Spinal cord (tissue), 10 donors: Measurements from ENCODE around the gene FOXN3. TPM values are rescaled to one million over a fixed set of nuclear protein-coding genes. Genes with fewer than 3 reads are reported as not detected.
"Not testable (repeated sequence)": the region's sequence is repeated elsewhere in the genome, so short reads cannot be mapped to it uniquely, and the experiment has no call there.

ENCODE experiments used
- DNase-seq, 6 donors: peaks; one replicate each; pipeline versions ENCODE4 v3.0.0 to v3.0.0-alpha.2; 2013 to 2015; ENCODE audit warnings: low spot score in 6 of 6, low read depth in 4 of 6
- H3K27ac ChIP-seq: one replicate; pipeline ENCODE4 v1.5.1; 2013; ENCODE audit warnings: low read depth, low read length, control low read depth
- H3K27me3 ChIP-seq: one replicate; pipeline ENCODE4 v1.6.1; 2013; ENCODE audit warnings: low read length; ENCODE audit not compliant: control insufficient read depth, insufficient read depth
- H3K36me3 ChIP-seq: one replicate; pipeline ENCODE4 v1.6.1; 2013; ENCODE audit warnings: low read length; ENCODE audit not compliant: control insufficient read depth, insufficient read depth
- H3K4me1 ChIP-seq: one replicate; pipeline ENCODE4 v1.6.1; 2013; ENCODE audit warnings: low read length; ENCODE audit not compliant: control insufficient read depth, insufficient read depth
- H3K4me3 ChIP-seq: one replicate; pipeline ENCODE4 v1.5.1; 2013; ENCODE audit warnings: low read depth, low read length, control low read depth
- H3K9me3 ChIP-seq: one replicate; pipeline ENCODE4 v1.6.1; 2013; ENCODE audit warnings: low read length; ENCODE audit not compliant: control insufficient read depth, insufficient read depth
- WGBS: methylation state at CpG from one replicate; pipeline ENCODE4 v1.1.5; 2013; ENCODE audit warnings: missing lambda C conversion rate; ENCODE audit not compliant: insufficient coverage; 5-methylcytosine and 5-hydroxymethylcytosine counted together
- polyA plus RNA-seq, 2 donors: library from polyadenylated mRNA; unstranded; fragments of 120-200 nt; gene quantifications; one replicate each; pipeline ENCODE4 v1.2.1, GENCODE V29; 2013; ENCODE audit not compliant: insufficient read length in 2 of 2
- total RNA-seq, 2 donors: library from RNA; depleted of rRNA in 1 of 2; stranded (reverse); fragments of 120-200 nt in 1 of 2; fragments of >200 nt in 1 of 2; gene quantifications; one replicate each; pipeline versions ENCODE4 v1.2.3 to v1.2.4, GENCODE V29; 2013 to 2014
- donor health status: healthy.

The FOXN3 gene
- total and polyA plus RNA-seq, 4 donors, result 37.8 to 56.8 (median 46.8) TPM

- Histone ChIP-seq H3K9me3 (no peaks in the 10 kb centered on the region), H3K27me3 (no peaks in the 10 kb centered on the region), H3K27ac (peak overlapping the region; percentile 89), H3K36me3 (no peaks in the 10 kb centered on the region), H3K4me3 (no peak overlapping the region), H3K4me1 (peaks cover 51% of the 10 kb centered on the region)
- DNase-seq, result peak in 2 of 6 donors; percentile 70 to 77
- 63% methylated on average over 7 of the region's 16 CpGs for WGBS
These were observed 111.9 kb downstream of the FOXN3 start for GRCh38 chr14:89304972-89305703.

GRCh38 chr14:89304561-89304960, 112.5 kb downstream of the FOXN3 start:
- Histone ChIP-seq H3K9me3 (no peaks in the 10 kb centered on the region), H3K36me3 (no peaks in the 10 kb centered on the region), H3K4me1 (peaks cover 45% of the 10 kb centered on the region), H3K4me3 (no peak overlapping the region), H3K27ac (peak overlapping the region; percentile 89), H3K27me3 (no peaks in the 10 kb centered on the region)
- WGBS, result 50% methylated on average over 2 of the region's 6 CpGs
- no peak for DNase-seq

- no peaks in the 10 kb centered on the region for H3K36me3 ChIP-seq
- WGBS, result 11% methylated on average over 11 of the region's 14 CpGs
- H3K4me3 ChIP-seq, result no peak overlapping the region
- H3K4me1 ChIP-seq, result peaks cover 37% of the 10 kb centered on the region
- H3K9me3 ChIP-seq, result no peaks in the 10 kb centered on the region
- H3K27ac ChIP-seq, result peak overlapping the region; percentile 89
- no peaks in the 10 kb centered on the region for H3K27me3 ChIP-seq
- peak in 5 of 6 donors; percentile 32 to 83 (median 72) for DNase-seq
These were observed 113.3 kb downstream of the FOXN3 start for GRCh38 chr14:89303456-89304435.

- WGBS, result 89% methylated on average over 6 of the region's 7 CpGs
- H3K36me3 ChIP-seq, result no peaks in the 10 kb centered on the region
- no peaks in the 10 kb centered on the region for H3K9me3 ChIP-seq
- H3K4me3 ChIP-seq, result no peak overlapping the region
- peak overlapping the region; percentile 89 for H3K27ac ChIP-seq
- H3K27me3 ChIP-seq, result no peaks in the 10 kb centered on the region
- H3K4me1 ChIP-seq, result peaks cover 29% of the 10 kb centered on the region
- DNase-seq, result no peak
These were observed 114.6 kb downstream of the FOXN3 start for GRCh38 chr14:89302396-89302950.

GRCh38 chr14:89299587-89299986, 117.4 kb downstream of the FOXN3 start:
- peaks cover 25% of the 10 kb centered on the region for H3K4me1 ChIP-seq
- no peaks in the 10 kb centered on the region for H3K27me3 ChIP-seq
- H3K4me3 ChIP-seq, result no peak overlapping the region
- no peak for DNase-seq
- no peaks in the 10 kb centered on the region for H3K36me3 ChIP-seq
- H3K27ac ChIP-seq, result no peak overlapping the region
- 100% methylated on average over 3 of the region's 4 CpGs for WGBS
- H3K9me3 ChIP-seq, result no peaks in the 10 kb centered on the region

- no peak overlapping the region for H3K27ac ChIP-seq
- peaks cover 28% of the 10 kb centered on the region for H3K4me1 ChIP-seq
- WGBS, result 60% methylated on average over 1 of the region's 7 CpGs
- H3K4me3 ChIP-seq, result no peak overlapping the region
- no peaks in the 10 kb centered on the region for H3K9me3 ChIP-seq
- no peaks in the 10 kb centered on the region for H3K27me3 ChIP-seq
- H3K36me3 ChIP-seq, result no peaks in the 10 kb centered on the region
- no peak for DNase-seq
These were observed 118.8 kb downstream of the FOXN3 start for GRCh38 chr14:89298056-89298834.

- no peak overlapping the region for H3K27ac ChIP-seq
- WGBS, result 62% methylated on average over 6 of the region's 6 CpGs
- peaks cover 31% of the 10 kb centered on the region for H3K4me1 ChIP-seq
- no peaks in the 10 kb centered on the region for H3K27me3 ChIP-seq
- no peaks in the 10 kb centered on the region for H3K36me3 ChIP-seq
- no peaks in the 10 kb centered on the region for H3K9me3 ChIP-seq
- DNase-seq, result peak in 2 of 6 donors; percentile 50 to 61
- no peak overlapping the region for H3K4me3 ChIP-seq
These were observed 120.7 kb downstream of the FOXN3 start for GRCh38 chr14:89296281-89296745.

- no peaks in the 10 kb centered on the region for H3K27me3 ChIP-seq
- H3K4me3 ChIP-seq, result no peak overlapping the region
- peaks cover 31% of the 10 kb centered on the region for H3K4me1 ChIP-seq
- H3K36me3 ChIP-seq, result no peaks in the 10 kb centered on the region
- WGBS, result 91% methylated on average over 6 of the region's 6 CpGs
- H3K27ac ChIP-seq, result no peak overlapping the region
- no peak for DNase-seq
- no peaks in the 10 kb centered on the region for H3K9me3 ChIP-seq
These were observed 122.2 kb downstream of the FOXN3 start for GRCh38 chr14:89294872-89295271.

GRCh38 chr14:89294469-89294868, 122.6 kb downstream of the FOXN3 start:
- not testable (repeated sequence) for H3K36me3 ChIP-seq, H3K4me3 ChIP-seq, H3K27ac ChIP-seq, H3K9me3 ChIP-seq, DNase-seq, H3K27me3 ChIP-seq
- 63% methylated on average over 3 of the region's 4 CpGs for WGBS
- H3K4me1 ChIP-seq, result peaks cover 31% of the 10 kb centered on the region
